Measurements from ENCODE around the gene TMEM190. TPM values are rescaled to one million over a fixed set of nuclear protein-coding genes. Genes with fewer than 3 reads are reported as not detected.

The TMEM190 gene
- total RNA-seq, 4 donors from 2014 or later = 2.7 TPM; not detected in 3

DNA sequence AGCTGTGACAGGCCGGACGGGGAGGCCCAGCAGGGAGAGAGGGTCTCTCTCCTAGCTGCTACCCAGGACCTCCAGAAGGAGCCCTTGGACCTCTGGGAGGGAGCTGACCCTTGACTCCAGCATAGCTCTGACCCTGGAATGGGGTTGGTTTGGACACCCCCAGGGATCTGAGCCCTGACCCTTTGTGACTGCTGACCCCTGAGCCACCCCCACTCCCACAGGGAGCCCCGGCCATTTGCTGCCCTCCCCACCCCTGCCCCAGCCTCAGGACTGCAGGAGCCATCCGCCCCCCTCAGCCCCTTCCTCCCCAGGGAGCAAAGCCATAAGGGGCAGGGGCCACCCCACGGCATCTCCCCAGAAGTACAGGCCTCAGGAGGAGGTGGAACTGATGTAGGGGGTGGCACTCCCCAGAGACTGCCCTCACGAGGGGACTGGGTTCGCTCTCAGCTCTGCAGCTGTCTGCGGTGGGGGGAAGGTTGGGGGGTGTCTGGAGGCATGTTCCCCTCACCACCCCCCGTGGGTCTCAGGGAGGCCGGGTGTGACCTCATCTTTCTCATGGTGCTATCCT lies 29.1 kb upstream of the TMEM190 start:
- H3K4me3 ChIP-seq = no peak overlapping the region
- H3K27me3 ChIP-seq = peaks cover 0 to 23% of the 10 kb centered on the region in 2 donors
- TF ChIP-seq EP300 (IDR thresholded peaks at IDR 0.05) (no peak), POLR2A (IDR thresholded peaks at IDR 0.05) (no peak)
- TF ChIP-seq, protein P1, sequence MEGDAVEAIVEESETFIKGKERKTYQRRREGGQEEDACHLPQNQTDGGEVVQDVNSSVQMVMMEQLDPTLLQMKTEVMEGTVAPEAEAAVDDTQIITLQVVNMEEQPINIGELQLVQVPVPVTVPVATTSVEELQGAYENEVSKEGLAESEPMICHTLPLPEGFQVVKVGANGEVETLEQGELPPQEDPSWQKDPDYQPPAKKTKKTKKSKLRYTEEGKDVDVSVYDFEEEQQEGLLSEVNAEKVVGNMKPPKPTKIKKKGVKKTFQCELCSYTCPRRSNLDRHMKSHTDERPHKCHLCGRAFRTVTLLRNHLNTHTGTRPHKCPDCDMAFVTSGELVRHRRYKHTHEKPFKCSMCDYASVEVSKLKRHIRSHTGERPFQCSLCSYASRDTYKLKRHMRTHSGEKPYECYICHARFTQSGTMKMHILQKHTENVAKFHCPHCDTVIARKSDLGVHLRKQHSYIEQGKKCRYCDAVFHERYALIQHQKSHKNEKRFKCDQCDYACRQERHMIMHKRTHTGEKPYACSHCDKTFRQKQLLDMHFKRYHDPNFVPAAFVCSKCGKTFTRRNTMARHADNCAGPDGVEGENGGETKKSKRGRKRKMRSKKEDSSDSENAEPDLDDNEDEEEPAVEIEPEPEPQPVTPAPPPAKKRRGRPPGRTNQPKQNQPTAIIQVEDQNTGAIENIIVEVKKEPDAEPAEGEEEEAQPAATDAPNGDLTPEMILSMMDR (IDR thresholded peaks at IDR 0.05) = no peak
- H3K4me1 ChIP-seq = peaks cover 0 to 32% (median 10%) of the 10 kb centered on the region in 4 donors
- H3K36me3 ChIP-seq = peaks cover 0 to 51% (median 0%) of the 10 kb centered on the region in 3 donors
- no peak overlapping the region for H3K27ac ChIP-seq
- no peaks in the 10 kb centered on the region for H3K9me3 ChIP-seq
- WGBS, 2 donors = 73 to 80% methylated on average over 9 of the region's 10 CpGs
- DNase-seq (ENCODE audit: low spot score in 2 of 2) = no peak

DNA sequence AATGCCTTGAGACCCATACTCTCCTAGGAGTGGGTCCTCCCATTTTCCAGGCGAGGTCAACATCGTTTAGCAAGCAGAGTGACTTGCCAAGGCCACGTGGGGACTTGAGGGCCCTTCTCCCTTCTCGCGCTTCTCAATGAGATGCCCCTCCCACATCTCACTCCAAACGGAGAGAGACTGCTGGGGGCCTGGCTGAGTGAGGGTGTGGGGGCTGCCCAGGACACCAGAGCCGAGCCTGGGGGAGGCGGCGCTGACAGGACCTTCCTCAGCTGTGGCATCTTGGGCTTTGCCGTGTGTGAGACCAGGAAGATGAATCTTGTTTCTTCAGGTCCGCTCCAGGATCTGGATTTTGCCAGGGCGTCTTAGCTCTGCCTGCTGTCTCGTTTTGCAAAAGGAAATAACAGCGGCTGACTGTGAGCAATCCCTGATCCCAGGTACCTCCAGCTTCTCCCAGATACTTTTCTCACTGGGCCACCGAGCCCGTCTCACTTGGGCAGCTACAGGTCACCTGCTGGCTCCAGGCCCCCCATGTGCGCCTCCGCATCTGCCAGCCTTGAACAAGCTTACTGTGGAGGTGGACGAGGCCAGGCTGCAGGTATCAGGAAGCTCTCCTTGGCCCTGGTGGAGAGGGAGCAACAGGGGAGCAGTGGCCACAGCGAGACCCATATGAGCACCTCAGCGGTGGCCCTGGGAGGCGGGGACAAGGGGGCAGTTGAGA lies 28.1 kb upstream of the TMEM190 start:
- peaks cover 0 to 38% (median 12%) of the 10 kb centered on the region in 4 donors for H3K4me1 ChIP-seq
- H3K4me3 ChIP-seq = no peak overlapping the region
- TF ChIP-seq EP300 (IDR thresholded peaks at IDR 0.05) (no peak), POLR2A (IDR thresholded peaks at IDR 0.05) (no peak)
- TF ChIP-seq, protein P1 (IDR thresholded peaks at IDR 0.05) = no peak
- no peak for DNase-seq (ENCODE audit: low spot score in 2 of 2)
- H3K27ac ChIP-seq = no peak overlapping the region
- no peaks in the 10 kb centered on the region for H3K9me3 ChIP-seq
- WGBS, 2 donors = 67 to 69% methylated on average over 22 of the region's 22 CpGs
- peaks cover 0 to 42% (median 0%) of the 10 kb centered on the region in 3 donors for H3K36me3 ChIP-seq
- H3K27me3 ChIP-seq = peaks cover 2 to 32% of the 10 kb centered on the region in 2 donors

DNA sequence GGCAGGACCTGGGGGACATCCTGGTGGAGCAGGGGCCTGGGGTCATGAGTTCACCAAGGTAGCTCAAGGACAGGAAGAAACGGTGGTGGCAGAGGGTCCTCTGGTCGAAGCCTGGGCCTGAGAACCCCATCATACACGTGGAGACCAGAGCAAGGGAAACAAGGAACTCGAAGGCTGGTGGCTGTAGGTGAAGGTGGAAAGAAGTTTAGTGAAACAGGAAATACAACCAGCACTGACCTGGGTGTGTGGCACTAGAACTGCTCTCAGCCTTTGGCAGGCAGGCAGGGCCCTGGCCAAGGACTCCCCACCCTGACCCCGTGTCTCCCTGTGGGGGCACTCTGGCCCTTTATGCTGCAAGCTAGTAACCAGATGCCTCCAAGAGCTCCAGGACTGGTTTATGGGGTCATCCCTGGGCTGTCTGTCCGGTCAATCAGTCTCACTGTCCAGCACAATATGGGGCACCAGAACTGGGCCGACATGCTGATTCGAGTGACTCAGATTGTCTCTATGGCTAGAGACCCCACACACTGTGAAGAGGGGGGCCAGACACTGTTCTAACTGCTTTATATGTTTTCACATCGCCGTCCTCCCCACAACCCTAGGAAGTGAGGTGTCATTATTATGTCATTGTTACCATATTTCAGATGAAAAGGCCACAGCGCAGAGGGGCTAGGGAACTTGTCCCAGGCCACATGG lies 25.9 kb upstream of the TMEM190 start:
- no peak for TF ChIP-seq POLR2A (IDR thresholded peaks at IDR 0.05)
- TF ChIP-seq, protein P1 (IDR thresholded peaks at IDR 0.05) = no peak
- no peak for TF ChIP-seq EP300 (IDR thresholded peaks at IDR 0.05)
- Histone ChIP-seq H3K9me3 (no peaks in the 10 kb centered on the region), H3K36me3 (peaks cover 0 to 23% (median 0%) of the 10 kb centered on the region in 3 donors), H3K27me3 (peaks cover 5 to 55% of the 10 kb centered on the region in 2 donors), H3K27ac (no peak overlapping the region), H3K4me1 (peaks cover 0 to 44% (median 15%) of the 10 kb centered on the region in 4 donors), H3K4me3 (no peak overlapping the region)
- 64 to 65% methylated on average over 11 of the region's 11 CpGs for WGBS, 2 donors
- DNase-seq (ENCODE audit: low spot score in 2 of 2) = no peak

DNA sequence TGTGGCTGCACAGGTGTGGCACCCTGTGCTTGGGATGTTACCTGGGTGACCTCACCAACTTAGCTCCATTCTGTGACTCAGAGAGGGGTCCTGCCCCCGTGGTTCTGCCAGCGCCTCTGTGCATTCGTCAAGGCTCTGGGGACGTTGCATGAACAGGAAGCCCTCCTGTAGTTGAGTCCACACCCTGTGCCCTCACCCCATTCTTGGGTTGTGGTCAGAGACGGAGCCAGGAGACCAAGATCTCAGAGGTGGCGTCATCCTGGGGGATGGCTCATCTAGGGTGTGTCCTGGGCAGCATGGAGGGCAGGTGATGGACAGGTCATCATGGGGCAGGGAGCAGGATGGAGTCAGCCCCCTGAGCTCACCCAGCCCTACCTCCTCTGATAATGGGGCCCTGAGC lies 24.6 kb upstream of the TMEM190 start:
- Histone ChIP-seq H3K36me3 (peaks cover 0 to 12% (median 0%) of the 10 kb centered on the region in 3 donors), H3K27me3 (peaks cover 5 to 68% of the 10 kb centered on the region in 2 donors), H3K27ac (no peak overlapping the region), H3K9me3 (no peaks in the 10 kb centered on the region), H3K4me1 (peaks cover 0 to 31% (median 8%) of the 10 kb centered on the region in 4 donors), H3K4me3 (no peak overlapping the region)
- 82 to 87% methylated on average over 3 to 6 of the region's 6 CpGs for WGBS, 2 donors
- TF ChIP-seq, protein P1 (IDR thresholded peaks at IDR 0.05) = no peak
- TF ChIP-seq EP300 (IDR thresholded peaks at IDR 0.05) (no peak), POLR2A (IDR thresholded peaks at IDR 0.05) (no peak)
- no peak for DNase-seq (ENCODE audit: low spot score in 2 of 2)

All from tibial nerve (tissue), 4 donors.